ENCODE measurements around the gene DPYSL4.

DNA sequence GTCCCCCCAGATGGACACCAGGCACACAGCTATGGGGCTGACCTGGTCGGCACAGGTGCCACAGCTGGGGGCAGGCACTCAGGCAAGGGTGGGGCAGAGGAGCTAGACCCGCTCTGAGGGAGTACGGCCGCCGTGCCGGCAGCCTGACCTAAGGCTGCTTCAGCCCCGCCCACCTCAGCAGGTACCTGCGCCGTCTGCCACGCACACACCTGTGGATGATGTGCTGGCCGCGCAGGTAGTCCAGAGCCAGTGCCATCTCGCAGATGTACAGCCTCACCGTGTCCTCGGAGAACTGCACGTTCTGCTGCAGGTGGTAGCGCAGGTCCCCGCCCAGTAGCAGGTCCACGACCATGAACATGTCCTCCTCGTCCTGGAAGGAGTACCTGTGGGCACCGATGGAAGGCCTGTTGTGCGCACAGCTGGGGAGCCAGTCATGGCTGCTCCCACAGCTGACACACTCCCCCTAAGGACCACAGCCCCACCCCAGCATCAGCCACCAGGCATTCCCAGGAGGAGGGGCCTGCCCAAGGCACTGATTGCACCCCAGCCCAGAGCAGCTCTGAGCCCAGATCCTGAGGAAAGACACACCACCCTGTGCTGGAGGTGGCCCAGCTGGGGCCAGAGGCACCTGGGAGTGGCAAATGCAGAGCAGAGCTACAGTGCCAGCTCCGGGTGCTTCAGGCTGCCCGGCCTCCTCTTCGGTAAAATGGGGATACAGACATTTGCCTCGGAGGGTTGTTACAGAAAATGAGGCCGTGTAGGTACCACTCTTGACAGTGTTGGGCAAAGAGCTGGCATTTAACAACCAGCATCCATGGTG, 40.0 kb downstream of the DPYSL4 start:
- TF ChIP-seq, protein P1, sequence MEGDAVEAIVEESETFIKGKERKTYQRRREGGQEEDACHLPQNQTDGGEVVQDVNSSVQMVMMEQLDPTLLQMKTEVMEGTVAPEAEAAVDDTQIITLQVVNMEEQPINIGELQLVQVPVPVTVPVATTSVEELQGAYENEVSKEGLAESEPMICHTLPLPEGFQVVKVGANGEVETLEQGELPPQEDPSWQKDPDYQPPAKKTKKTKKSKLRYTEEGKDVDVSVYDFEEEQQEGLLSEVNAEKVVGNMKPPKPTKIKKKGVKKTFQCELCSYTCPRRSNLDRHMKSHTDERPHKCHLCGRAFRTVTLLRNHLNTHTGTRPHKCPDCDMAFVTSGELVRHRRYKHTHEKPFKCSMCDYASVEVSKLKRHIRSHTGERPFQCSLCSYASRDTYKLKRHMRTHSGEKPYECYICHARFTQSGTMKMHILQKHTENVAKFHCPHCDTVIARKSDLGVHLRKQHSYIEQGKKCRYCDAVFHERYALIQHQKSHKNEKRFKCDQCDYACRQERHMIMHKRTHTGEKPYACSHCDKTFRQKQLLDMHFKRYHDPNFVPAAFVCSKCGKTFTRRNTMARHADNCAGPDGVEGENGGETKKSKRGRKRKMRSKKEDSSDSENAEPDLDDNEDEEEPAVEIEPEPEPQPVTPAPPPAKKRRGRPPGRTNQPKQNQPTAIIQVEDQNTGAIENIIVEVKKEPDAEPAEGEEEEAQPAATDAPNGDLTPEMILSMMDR (IDR thresholded peaks at IDR 0.05): no peak
- no peak for TF ChIP-seq POLR2A (IDR thresholded peaks at IDR 0.05)

Measured in lower leg skin (tissue), 3 donors.